Right cardiac atrium (tissue), 5 donors: ENCODE results near the gene RCAN3. TPM values are rescaled to one million over a fixed set of nuclear protein-coding genes. Genes with fewer than 3 reads are reported as not detected.
A peak's percentile ranks its signal among the peaks of the same experiment; 100 is the strongest.
"Not testable (repeated sequence)": the region's sequence is repeated elsewhere in the genome, so short reads cannot be mapped to it uniquely, and the experiment has no call there.

Source experiments
- ATAC-seq, 2 donors: fragments of 200-7000 bp; cut with Tn5 transposase; one replicate each; pipeline versions ENCODE4 v1.8.0 to v1.9.1; 2020; ENCODE audit warnings: moderate library complexity in 2 of 2, mild to moderate bottlenecking in 1 of 2
- DNase-seq, 3 donors: peaks; one replicate each; pipeline ENCODE4 v3.0.0-alpha.2; 2020
- H3K27ac ChIP-seq: one replicate; pipeline ENCODE4 v1.5.1; 2013; ENCODE audit warnings: mild to moderate bottlenecking, low read length, control low read depth, moderate library complexity
- H3K27me3 ChIP-seq: one replicate; pipeline ENCODE4 v1.6.1; 2013; ENCODE audit not compliant: control insufficient read depth, insufficient read depth
- H3K4me1 ChIP-seq: one replicate; pipeline ENCODE4 v1.6.1; 2013; ENCODE audit warnings: low read length; ENCODE audit not compliant: control insufficient read depth, insufficient read depth
- H3K4me3 ChIP-seq: one replicate; pipeline ENCODE4 v1.5.1; 2013; ENCODE audit warnings: low read length, control low read depth
- H3K9me3 ChIP-seq: one replicate; pipeline ENCODE4 v1.6.1; 2013; ENCODE audit warnings: low read length; ENCODE audit not compliant: control insufficient read depth
- WGBS: extraction: QIAGEN DNeasy Blood & Tissue Kit; methylation state at CpG from one replicate; pipeline ENCODE4 v1.1.7; 2013; 5-methylcytosine and 5-hydroxymethylcytosine counted together
- intact Hi-C, 4 donors: fragments of 100-400 bp; cut with DNase I; formaldehyde crosslinking; loops; one replicate each; pipeline versions ENCODE4 v1.11.0 to v1.14.0; 2022 to 2023
- long read RNA-seq, 4 donors: library from polyadenylated mRNA; unstranded; transcript quantifications; one replicate each; pipeline ENCODE4 v2.0.0, GENCODE V29; 2020 to 2021
- polyA plus RNA-seq: library from polyadenylated mRNA; stranded (reverse); fragments of 200-250 nt; gene quantifications from one replicate; pipeline ENCODE4 v1.2.3, GENCODE V29; 2013
- total RNA-seq, 4 donors: library from RNA; stranded (reverse); fragmentation: NEBNext Ultra II Directional; extraction: Animal tissue kit (Norgen Biotek cat#: 25700); gene quantifications; one replicate each; pipeline ENCODE4 v1.2.1, GENCODE V29; 2021
- donor health status: healthy with polysubstance abuse.
- donor health status: DM: no; HTN: yes; CAD: no.
- donor health status: DM: no; HTN: no; CAD: no.
- donor health status: DM: no; HTN: yes; CAD: no; lungs with severe emphysema.
- donor health status: DM: yes; HTN: yes; CAD: no.

Gene RCAN3
- total RNA-seq, result 1 to 10 TPM; 5.7 to 6.6 (median 6.3) TPM
- 2.1 TPM for polyA plus RNA-seq
- long read RNA-seq, donor 1, full-length matches to known transcripts, result 2 of 3 reads
- long read RNA-seq, donor 1, partial matches to known transcripts, result 0 of 3 reads
- long read RNA-seq, donor 1, other reads (novel, unspliced or antisense), result 1 of 3 reads
- long read RNA-seq, donor 2, full-length matches to known transcripts, result 1 of 2 reads
- long read RNA-seq, donor 2, partial matches to known transcripts, result 0 of 2 reads
- long read RNA-seq, donor 2, other reads (novel, unspliced or antisense), result 1 of 2 reads
- long read RNA-seq, donor 3, full-length matches to known transcripts, result 9 of 13 reads
- long read RNA-seq, donor 3, partial matches to known transcripts, result 1 of 13 reads
- long read RNA-seq, donor 3, other reads (novel, unspliced or antisense), result 3 of 13 reads
- long read RNA-seq, donor 4, full-length matches to known transcripts, result 2 of 2 reads
- long read RNA-seq, donor 4, partial matches to known transcripts, result 0 of 2 reads
- long read RNA-seq, donor 4, other reads (novel, unspliced or antisense), result 0 of 2 reads

DNA sequence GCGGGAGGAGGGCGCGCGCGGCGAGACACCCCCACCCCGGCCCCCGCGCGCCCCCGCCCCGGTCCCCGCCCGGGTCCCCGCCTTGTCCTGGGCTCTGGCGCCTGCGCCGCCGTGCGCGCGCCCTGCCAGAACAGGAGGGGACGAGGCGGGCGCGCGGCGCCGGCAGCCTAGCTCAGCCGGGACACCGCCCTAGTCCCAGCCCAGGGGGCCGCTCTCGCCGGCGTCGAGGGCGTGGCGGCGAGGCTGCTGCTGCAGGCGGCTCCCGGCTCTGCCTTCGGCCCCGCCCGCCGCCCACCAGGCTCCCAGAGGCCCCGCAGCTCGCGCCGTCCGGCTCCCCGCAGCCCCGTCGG, at the start of gene RCAN3:
RCAN3 (plus strand) TSS at position 128 of the 350 bp plus-strand sequence. CDS start 11,537 bp downstream, outside the sequence.
- Histone ChIP-seq H3K27me3 (no peaks in the 10 kb centered on the region), H3K27ac (peak within 1 kb of the TSS; percentile 82), H3K4me1 (no peaks in the 10 kb centered on the region), H3K4me3 (peak within 1 kb of the TSS; percentile 93), H3K9me3 (no peaks in the 10 kb centered on the region)
- WGBS, result 0% methylated on average over 44 of the region's 53 CpGs
- DNase-seq, result peak; percentile 89 to 95 (median 95)
- intact Hi-C loops, result loop anchor here in 1 of 4 donors (10.0 kb wide), 1 partner anchor 88 kb away; the partner anchor contains the start of genes NIPAL3 and STPG1
- ATAC-seq, result peak; percentile 98

DNA sequence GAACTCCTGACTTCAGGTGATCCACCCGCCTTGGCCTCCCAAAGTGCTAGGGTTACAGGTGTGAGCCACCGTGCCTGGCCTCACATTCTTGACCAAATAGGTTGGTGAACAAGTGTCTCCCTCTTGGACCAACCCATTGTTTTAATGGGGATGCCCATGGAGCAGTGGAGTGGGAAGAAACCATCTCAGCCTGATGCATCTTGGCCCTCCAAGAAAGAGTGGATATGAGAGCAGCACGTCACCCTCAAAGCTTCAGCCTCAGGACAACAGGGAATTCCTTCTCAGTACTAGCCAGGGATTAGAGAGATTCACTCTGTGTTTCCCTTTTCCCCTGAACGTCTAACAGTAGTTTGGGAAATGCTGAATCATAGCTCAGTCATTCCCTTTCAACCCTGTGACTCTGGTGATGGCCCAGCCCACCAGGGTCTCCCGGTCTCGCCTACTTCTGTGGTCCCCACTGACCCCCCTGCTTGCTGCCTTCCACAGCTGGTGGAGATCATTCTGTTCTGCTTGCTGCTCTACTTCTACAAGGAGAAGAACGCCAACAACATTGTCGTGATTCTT, 49.6 kb upstream of the RCAN3 start:
- ATAC-seq (no peak), DNase-seq (no peak)
- Histone ChIP-seq H3K4me3 (no peak overlapping the region), H3K9me3 (no peaks in the 10 kb centered on the region), H3K4me1 (no peaks in the 10 kb centered on the region), H3K27ac (no peak overlapping the region), H3K27me3 (no peaks in the 10 kb centered on the region)
- WGBS, result 84% methylated on average over 8 of the region's 8 CpGs
- intact Hi-C loops, result no loop called here

- intact Hi-C loops, result no loop called here
- Histone ChIP-seq H3K4me3 (no peak overlapping the region), H3K9me3 (no peaks in the 10 kb centered on the region), H3K27ac (no peak overlapping the region), H3K4me1 (no peaks in the 10 kb centered on the region), H3K27me3 (no peaks in the 10 kb centered on the region)
- no peak for DNase-seq
- WGBS, result 76% methylated on average over 5 of the region's 5 CpGs
- ATAC-seq, result no peak
Observed at GRCh38 chr1:24454673-24455072, 48.0 kb upstream of the RCAN3 start.

DNA sequence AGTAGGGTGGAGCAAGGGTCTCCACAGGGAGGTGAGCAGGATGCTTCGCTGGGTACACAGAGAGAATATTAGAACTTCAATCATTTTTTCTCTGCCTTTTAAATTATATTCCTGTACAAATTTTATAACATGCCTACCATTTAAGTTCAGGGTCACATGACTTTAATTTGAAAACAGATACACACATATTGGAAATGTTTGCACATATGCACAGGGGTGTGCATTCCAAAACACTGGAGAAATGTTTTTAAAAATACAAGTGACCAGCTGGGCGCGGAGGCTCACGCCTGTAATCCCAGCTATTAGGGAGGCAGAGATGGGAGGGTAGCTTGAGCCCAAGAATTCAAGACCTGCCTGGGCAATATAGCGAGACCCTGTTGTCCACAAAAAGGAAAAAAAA, 47.4 kb upstream of the RCAN3 start:
- 98% methylated on average over 5 of the region's 5 CpGs for WGBS

DNA sequence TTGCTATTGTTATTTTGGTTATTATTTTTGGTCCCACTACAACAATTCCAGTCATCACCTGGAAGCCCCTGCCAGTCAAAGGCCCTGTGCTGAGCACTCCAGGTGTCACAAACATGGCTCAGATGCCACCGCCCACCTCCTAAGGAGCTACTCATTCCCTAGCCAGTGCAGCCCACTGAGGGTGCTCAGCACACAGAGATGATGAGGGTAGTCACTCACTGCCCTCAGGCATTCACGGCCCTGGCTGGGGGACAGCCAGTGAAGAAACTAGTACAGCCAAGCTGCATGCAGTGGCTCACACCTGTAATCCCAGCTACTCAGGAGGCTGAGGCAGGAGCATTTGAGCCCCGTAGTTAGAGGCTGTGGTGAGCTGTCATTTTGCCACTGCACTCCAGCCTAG, 44.8 kb upstream of the RCAN3 start:
- no peaks in the 10 kb centered on the region for H3K27me3 ChIP-seq
- no peak overlapping the region for H3K27ac ChIP-seq
- H3K4me1 ChIP-seq, result no peaks in the 10 kb centered on the region
- intact Hi-C loops, result no loop called here
- ATAC-seq (no peak), DNase-seq (no peak)
- WGBS, result 93% methylated on average over 3 of the region's 3 CpGs
- no peak overlapping the region for H3K4me3 ChIP-seq
- no peaks in the 10 kb centered on the region for H3K9me3 ChIP-seq

More for the DNA sequence above, 47.4 kb upstream of the RCAN3 start:
- H3K4me3 ChIP-seq, result no peak overlapping the region
- no peaks in the 10 kb centered on the region for H3K27me3 ChIP-seq
- DNase-seq, result no peak
- no peaks in the 10 kb centered on the region for H3K9me3 ChIP-seq
- no peaks in the 10 kb centered on the region for H3K4me1 ChIP-seq
- no peak overlapping the region for H3K27ac ChIP-seq
- intact Hi-C loops, result no loop called here
- no peak for ATAC-seq

- Histone ChIP-seq H3K4me3 (no peak overlapping the region), H3K9me3 (no peaks in the 10 kb centered on the region), H3K4me1 (no peaks in the 10 kb centered on the region), H3K27ac (no peak overlapping the region), H3K27me3 (no peaks in the 10 kb centered on the region)
- WGBS, result 87% methylated on average over 6 of the region's 6 CpGs
- no peak for DNase-seq
- no peak for ATAC-seq
- intact Hi-C loops, result no loop called here
Observed at GRCh38 chr1:24459551-24460266, 42.9 kb upstream of the RCAN3 start.

- H3K27ac ChIP-seq, DNase-seq, H3K4me3 ChIP-seq, H3K9me3 ChIP-seq, intact Hi-C loops, ATAC-seq, H3K27me3 ChIP-seq, H3K4me1 ChIP-seq: not testable (repeated sequence)
- 88% methylated on average over 4 of the region's 4 CpGs for WGBS
Observed at GRCh38 chr1:24462128-24462527, 40.5 kb upstream of the RCAN3 start.

- Histone ChIP-seq H3K27me3 (no peaks in the 10 kb centered on the region), H3K4me3 (no peak overlapping the region), H3K27ac (no peak overlapping the region), H3K9me3 (no peaks in the 10 kb centered on the region), H3K4me1 (no peaks in the 10 kb centered on the region)
- ATAC-seq (no peak), DNase-seq (no peak)
- intact Hi-C loops, result no loop called here
- WGBS, result 60% methylated on average over 14 of the region's 14 CpGs
Observed at GRCh38 chr1:24463776-24464735, 38.6 kb upstream of the RCAN3 start.

DNA sequence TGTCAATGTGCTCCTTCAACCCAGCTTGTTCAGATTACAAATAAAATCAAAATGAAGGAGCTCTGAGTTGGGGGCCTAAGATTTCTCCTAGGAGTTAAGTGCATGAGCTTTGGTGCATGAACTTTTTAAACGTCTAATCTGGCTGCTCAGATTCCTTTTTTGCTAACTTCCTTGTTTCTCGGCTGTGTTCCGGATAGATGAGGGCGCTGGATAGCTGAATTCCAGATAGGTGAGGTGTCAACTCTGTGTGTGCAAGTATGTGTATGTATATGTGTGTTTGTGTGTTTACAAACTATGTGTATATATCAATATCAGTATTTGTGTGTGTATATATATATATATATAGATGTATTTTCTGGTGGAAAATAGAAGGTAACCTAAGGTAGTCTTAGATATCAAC, 37.5 kb upstream of the RCAN3 start:
- ATAC-seq, result no peak
- WGBS, result 71% methylated on average over 4 of the region's 4 CpGs
- DNase-seq, result no peak
- H3K4me3 ChIP-seq, result no peak overlapping the region
- H3K27ac ChIP-seq, result no peak overlapping the region
- H3K27me3 ChIP-seq, result no peaks in the 10 kb centered on the region
- H3K9me3 ChIP-seq, result no peaks in the 10 kb centered on the region
- H3K4me1 ChIP-seq, result no peaks in the 10 kb centered on the region
- intact Hi-C loops, result no loop called here

DNA sequence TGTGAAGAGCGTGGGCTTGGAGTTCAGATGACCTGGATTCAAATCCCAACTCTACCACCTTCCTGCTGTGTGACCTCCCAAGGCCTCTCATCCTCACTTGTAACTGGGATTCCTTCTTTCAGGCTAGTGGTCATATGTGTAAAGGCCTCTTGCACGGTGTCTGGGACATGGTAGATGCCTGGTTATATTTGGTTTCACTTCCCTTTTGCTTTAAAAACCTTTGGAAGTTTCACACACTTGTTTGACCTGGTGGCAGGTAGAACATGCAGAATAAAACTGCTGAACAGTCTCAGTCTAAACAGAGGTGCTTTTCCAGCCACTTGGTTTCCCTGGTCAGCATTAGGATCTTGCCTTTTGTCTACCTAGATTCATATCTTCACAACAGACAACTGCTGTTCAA, 37.0 kb upstream of the RCAN3 start:
- 89% methylated on average over 2 of the region's 2 CpGs for whole genome bisulfite sequencing
- Histone ChIP-seq H3K27me3 (no peaks in the 10 kb centered on the region), H3K4me3 (no peak overlapping the region), H3K27ac (no peak overlapping the region), H3K4me1 (no peaks in the 10 kb centered on the region), H3K9me3 (no peaks in the 10 kb centered on the region)
- intact Hi-C loops, result no loop called here
- ATAC-seq, result no peak
- DNase-seq, result no peak
